H1 (cell line): ENCODE data around the gene SAPCD1. TPM values are rescaled to one million over a fixed set of nuclear protein-coding genes. Genes with fewer than 3 reads are reported as not detected.

ENCODE experiments used
- BCL11A ChIP-seq, 2 experiments: IDR thresholded peaks; one replicate each; pipeline ENCODE4 v1.6.1; 2011; ENCODE audit warnings: low read depth in 2 of 2, low read length in 2 of 2, mild to moderate bottlenecking in 2 of 2
- BRCA1 ChIP-seq: IDR thresholded peaks from 2 replicates; pipeline ENCODE4 v1.6.1; 2012; ENCODE audit warnings: low read depth, low read length, improper control_type of control experiment
- CBX8 ChIP-seq: fragments of 300-800, 300-1000 bp; sonication (generic); IDR thresholded peaks from 2 replicates; pipeline ENCODE4 v1.7.1; 2016; ENCODE audit warnings: low read depth, low read length, borderline replicate concordance
- CEBPB ChIP-seq: IDR thresholded peaks from 2 replicates; pipeline ENCODE4 v1.6.1; 2012; ENCODE audit warnings: low read depth, low read length
- CREB1 ChIP-seq: IDR thresholded peaks from 2 replicates; pipeline ENCODE4 v1.6.1; 2012; ENCODE audit warnings: inconsistent platforms
- E2F6 ChIP-seq: IDR thresholded peaks from 2 replicates; pipeline ENCODE4 v1.6.1; 2012; ENCODE audit warnings: inconsistent platforms
- EGR1 ChIP-seq: IDR thresholded peaks from 2 replicates; pipeline ENCODE4 v1.6.1; 2011; ENCODE audit warnings: low read depth, low read length, borderline replicate concordance
- FOSL1 ChIP-seq: IDR thresholded peaks from 2 replicates; pipeline ENCODE4 v1.6.1; 2011; ENCODE audit warnings: mild to moderate bottlenecking, low read depth, low read length, moderate library complexity; ENCODE audit not compliant: insufficient read depth
- JUN ChIP-seq: IDR thresholded peaks from 2 replicates; pipeline ENCODE4 v1.6.1; 2011; ENCODE audit warnings: low read depth, mild to moderate bottlenecking, improper control_type of control experiment, low read length
- KDM4A ChIP-seq: IDR thresholded peaks from one replicate; pipeline ENCODE4 v1.7.1; 2012; ENCODE audit warnings: low read depth, mild to moderate bottlenecking, moderate library complexity, low read length, inconsistent platforms; ENCODE audit not compliant: severe bottlenecking
- KDM5A ChIP-seq: fragments of 200-600 bp; IDR thresholded peaks from 2 replicates; pipeline ENCODE4 v1.7.1; 2012; ENCODE audit warnings: mild to moderate bottlenecking, low read length, inconsistent platforms, mixed read lengths
- NRF1 ChIP-seq: IDR thresholded peaks from 2 replicates; pipeline ENCODE4 v1.6.1; 2011; ENCODE audit warnings: mild to moderate bottlenecking, low read depth, low read length, improper control_type of control experiment
- POLR2A ChIP-seq, 2 experiments: IDR thresholded peaks; 1 replicate in 1 of 2; 2 replicates in 1 of 2; pipeline ENCODE4 v1.6.1; 2011; ENCODE audit warnings: low read depth in 2 of 2, low read length in 2 of 2, mild to moderate bottlenecking in 2 of 2; ENCODE audit errors: control extremely low read depth in 1 of 2
- POU5F1 ChIP-seq: IDR thresholded peaks from 2 replicates; pipeline ENCODE4 v1.6.1; 2011; ENCODE audit warnings: low read depth, mild to moderate bottlenecking, low read length, moderate library complexity
- RAD21 ChIP-seq, 2 experiments: IDR thresholded peaks in 1 of 2; conservative IDR thresholded peaks in 1 of 2; 2 replicates each; pipeline ENCODE4 v1.6.1; 2011; ENCODE audit warnings: low read depth in 2 of 2, low read length in 2 of 2, improper control_type of control experiment in 1 of 2, inconsistent platforms in 1 of 2, mild to moderate bottlenecking in 1 of 2, moderate library complexity in 1 of 2
- RBBP5 ChIP-seq: IDR thresholded peaks from 2 replicates; pipeline ENCODE4 v1.7.1; 2012; ENCODE audit warnings: low read depth, mild to moderate bottlenecking, inconsistent platforms, low read length, moderate library complexity, borderline replicate concordance
- RFX5 ChIP-seq: IDR thresholded peaks from 2 replicates; pipeline ENCODE4 v1.6.1; 2011; ENCODE audit warnings: low read depth, low read length, improper control_type of control experiment, borderline replicate concordance
- RNF2 ChIP-seq: fragments of 200-900, 300-1000 bp; sonication (generic); IDR thresholded peaks from 2 replicates; pipeline ENCODE4 v1.7.1; 2016; ENCODE audit warnings: borderline replicate concordance, low read depth, mild to moderate bottlenecking, antibody characterized with exemption, low read length; ENCODE audit not compliant: poor library complexity, severe bottlenecking; ENCODE audit errors: missing control alignments
- SIRT6 ChIP-seq: IDR thresholded peaks from one replicate; pipeline ENCODE4 v1.7.1; 2012; ENCODE audit warnings: low read length, inconsistent platforms
- SIX5 ChIP-seq: IDR thresholded peaks from 2 replicates; pipeline ENCODE4 v1.6.1; 2011; ENCODE audit warnings: mild to moderate bottlenecking, low read depth, low read length
- SP2 ChIP-seq: IDR thresholded peaks from 2 replicates; pipeline ENCODE4 v1.6.1; 2012; ENCODE audit warnings: mild to moderate bottlenecking, low read length, inconsistent platforms
- SUZ12 ChIP-seq: fragments of 200-600 bp; sonication (generic); IDR thresholded peaks from 2 replicates; pipeline ENCODE4 v1.6.1; 2012; ENCODE audit warnings: mild to moderate bottlenecking, inconsistent platforms, low read length, moderate library complexity, mixed read lengths
- TAF1 ChIP-seq: IDR thresholded peaks from 2 replicates; pipeline ENCODE4 v1.6.1; 2011; ENCODE audit warnings: mild to moderate bottlenecking, low read depth, low read length
- TCF12 ChIP-seq: IDR thresholded peaks from 2 replicates; pipeline ENCODE4 v1.6.1; 2011; ENCODE audit warnings: low read depth, mild to moderate bottlenecking, low read length
- YY1 ChIP-seq: IDR thresholded peaks from 2 replicates; pipeline ENCODE4 v1.6.1; 2011; ENCODE audit warnings: low read depth, mild to moderate bottlenecking, low read length
- ZNF274 ChIP-seq: IDR thresholded peaks from 2 replicates; pipeline ENCODE4 v1.7.0; 2012; ENCODE audit warnings: low read length, borderline replicate concordance; ENCODE audit errors: extremely low read depth
- polyA plus RNA-seq, 7 experiments: library from polyadenylated mRNA; depleted of rRNA in 3 of 7; stranded (reverse) in 5 of 7; unstranded in 2 of 7; fragments of >200 nt in 5 of 7; fragments of 200-250 nt in 2 of 7; gene quantifications; 1 replicate in 5 of 7; 2 replicates in 1 of 7; 4 replicates in 1 of 7; pipeline versions ENCODE4 v1.2.1 to v1.2.3, GENCODE V29; 2011 to 2013; ENCODE audit warnings: missing spikeins in 2 of 7, mixed read lengths in 2 of 7
- total RNA-seq: library from RNA; stranded (reverse); fragmentation: NEBNext Ultra II Directional; extraction: Animal tissue kit (Norgen Biotek cat#: 25700); gene quantifications from 2 replicates; pipeline ENCODE4 v1.2.1, GENCODE V29; 2021

The SAPCD1 gene
- total and polyA plus RNA-seq, 2 of the 8 experiments (the other 6 are each of a cell fraction or from before 2014, with no cell fraction given): 3.1 to 5.9 TPM

- TF ChIP-seq CBX8 (no peak), YY1 (peak; percentile 34; the same call in 1 of the 2 replicates), NRF1 (no peak), E2F6 (no peak), SUZ12 (no peak), POLR2A (IDR thresholded peaks at IDR 0.05; ENCODE audit: control extremely low read depth in 1 of 2, low read depth in 2 of 2, low read length in 2 of 2) (no peak), KDM5A (no peak), RAD21 (IDR thresholded peaks at IDR 0.05 in 1 of 2, conservative IDR thresholded peaks at IDR 0.05 in 1 of 2; ENCODE audit: low read depth in 2 of 2, low read length in 2 of 2) (peak; percentile 50 to 56; a peak in 3 of 4 replicates), EGR1 (0 out of 2 replicates have a peak, but pooled peaks have one; percentile 12), FOSL1 (no peak), SP2 (no peak), ZNF274 (no peak), KDM4A (no peak), BCL11A (IDR thresholded peaks at IDR 0.05; ENCODE audit: low read depth in 2 of 2, low read length in 2 of 2) (no peak), CREB1 (peak; percentile 51; the same call in 1 of the 2 replicates), CEBPB (no peak), RNF2 (no peak), SIX5 (no peak), JUN (no peak), SIRT6 (no peak), BRCA1 (no peak), RBBP5 (no peak), RFX5 (no peak), POU5F1 (no peak), TAF1 (no peak), TCF12 (no peak)
These were observed 44.8 kb upstream of the SAPCD1 start (continued) for GRCh38 chr6:31717499-31718222.
